Measurements from ENCODE around the gene LRRC4C. TPM values are rescaled to one million over a fixed set of nuclear protein-coding genes. Genes with fewer than 3 reads are reported as not detected.

LRRC4C gene
- total RNA-seq, 2 donors from 2014 or later, result 0.95 to 3.2 TPM

DNA sequence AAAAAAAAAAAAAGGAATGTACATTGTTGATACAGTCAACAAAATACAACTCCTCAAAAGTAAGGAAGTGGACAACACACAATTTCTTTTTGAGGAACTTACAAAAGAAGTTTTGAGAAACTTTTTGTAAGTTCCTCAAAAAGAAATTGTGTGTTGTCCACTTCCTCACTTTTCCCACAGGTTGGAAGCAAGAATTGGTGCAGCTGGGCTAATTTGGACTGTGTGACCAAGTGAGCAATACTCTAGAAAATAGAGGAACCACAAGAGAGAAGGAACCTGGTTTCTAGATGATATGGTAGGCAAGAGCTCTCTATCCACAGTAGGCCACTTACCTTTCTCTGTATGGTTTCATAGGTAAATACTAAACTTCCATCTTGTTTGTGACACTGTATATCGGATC lies 1053.8 kb downstream of the LRRC4C start:
- Histone ChIP-seq H3K4me1 (ENCODE audit: control insufficient read depth in 1 of 2, low read depth in 2 of 2) (no peaks in the 10 kb centered on the region), H3K9me3 (no peaks in the 10 kb centered on the region), H3K36me3 (no peaks in the 10 kb centered on the region), H3K27me3 (replicated peaks; ENCODE audit: insufficient read depth) (no peaks in the 10 kb centered on the region), H3K27ac (no peak overlapping the region), H3K4me3 (no peak overlapping the region)
- ATAC-seq (ENCODE audit: insufficient number of reproducible peaks, low FRiP score, low read depth) (no peak), DNase-seq (ENCODE audit: low spot score) (no peak)
- TF ChIP-seq, protein P1, sequence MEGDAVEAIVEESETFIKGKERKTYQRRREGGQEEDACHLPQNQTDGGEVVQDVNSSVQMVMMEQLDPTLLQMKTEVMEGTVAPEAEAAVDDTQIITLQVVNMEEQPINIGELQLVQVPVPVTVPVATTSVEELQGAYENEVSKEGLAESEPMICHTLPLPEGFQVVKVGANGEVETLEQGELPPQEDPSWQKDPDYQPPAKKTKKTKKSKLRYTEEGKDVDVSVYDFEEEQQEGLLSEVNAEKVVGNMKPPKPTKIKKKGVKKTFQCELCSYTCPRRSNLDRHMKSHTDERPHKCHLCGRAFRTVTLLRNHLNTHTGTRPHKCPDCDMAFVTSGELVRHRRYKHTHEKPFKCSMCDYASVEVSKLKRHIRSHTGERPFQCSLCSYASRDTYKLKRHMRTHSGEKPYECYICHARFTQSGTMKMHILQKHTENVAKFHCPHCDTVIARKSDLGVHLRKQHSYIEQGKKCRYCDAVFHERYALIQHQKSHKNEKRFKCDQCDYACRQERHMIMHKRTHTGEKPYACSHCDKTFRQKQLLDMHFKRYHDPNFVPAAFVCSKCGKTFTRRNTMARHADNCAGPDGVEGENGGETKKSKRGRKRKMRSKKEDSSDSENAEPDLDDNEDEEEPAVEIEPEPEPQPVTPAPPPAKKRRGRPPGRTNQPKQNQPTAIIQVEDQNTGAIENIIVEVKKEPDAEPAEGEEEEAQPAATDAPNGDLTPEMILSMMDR (IDR thresholded peaks at IDR 0.05), result no peak

DNA sequence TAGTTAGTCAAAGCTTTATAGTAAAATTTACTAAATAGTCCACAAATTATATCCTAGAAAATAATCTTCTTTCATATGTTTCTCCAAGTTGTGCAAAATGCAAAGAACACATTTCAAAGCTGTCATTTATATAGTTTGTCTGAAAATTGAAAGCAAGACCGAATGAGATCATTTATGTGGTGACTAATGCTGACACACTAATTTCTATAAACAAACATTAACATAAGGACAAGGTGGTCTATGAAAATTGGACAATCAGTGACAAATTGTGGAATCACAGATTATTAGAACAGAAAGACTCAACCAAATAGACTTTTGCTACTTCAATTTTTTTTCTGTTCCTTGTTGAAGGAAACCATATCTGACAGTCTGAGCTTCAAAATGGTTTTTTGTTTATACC lies 1056.1 kb downstream of the LRRC4C start:
- Histone ChIP-seq H3K9me3 (no peaks in the 10 kb centered on the region), H3K4me3 (no peak overlapping the region)

DNA sequence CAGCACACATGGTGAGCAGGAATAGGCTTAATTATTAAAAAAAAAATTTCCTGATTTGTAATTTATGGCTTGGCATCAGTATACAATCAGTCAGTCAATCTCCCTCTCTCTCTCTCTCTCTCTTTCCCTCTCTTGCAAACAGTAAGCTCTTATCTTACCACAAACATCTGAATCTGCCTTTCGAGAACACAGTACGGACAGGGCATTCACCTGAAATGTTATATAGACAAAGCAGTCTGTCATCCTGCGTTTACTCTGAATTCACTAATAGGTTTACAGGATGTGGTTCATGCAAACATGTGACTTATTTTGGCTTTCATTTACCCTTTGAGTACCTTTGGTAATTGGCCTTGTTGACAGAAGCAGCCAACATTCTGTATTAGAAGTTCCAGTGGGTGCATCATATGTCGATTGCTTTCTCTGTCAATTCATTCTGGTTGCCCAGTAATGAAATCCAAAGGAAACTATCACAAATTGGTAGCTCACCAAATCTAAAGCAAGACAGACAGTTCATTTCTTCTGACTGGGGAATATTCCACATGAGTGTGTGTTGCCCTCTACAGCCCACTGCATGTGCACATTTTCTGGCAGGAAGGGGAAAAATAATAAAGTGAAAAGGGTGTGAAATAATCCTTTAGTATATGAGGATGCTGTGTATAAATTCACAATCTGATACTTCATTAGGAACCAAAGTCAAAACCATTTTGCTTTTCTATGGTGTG lies 1058.2 kb downstream of the LRRC4C start:
- no peak overlapping the region for H3K4me3 ChIP-seq
- DNase-seq (ENCODE audit: low spot score), result no peak
- no peaks in the 10 kb centered on the region for H3K36me3 ChIP-seq
- ATAC-seq (ENCODE audit: insufficient number of reproducible peaks, low FRiP score, low read depth), result no peak
- H3K27me3 ChIP-seq (replicated peaks; ENCODE audit: insufficient read depth), result no peaks in the 10 kb centered on the region
- no peaks in the 10 kb centered on the region for H3K4me1 ChIP-seq (ENCODE audit: control insufficient read depth in 1 of 2, low read depth in 2 of 2)
- TF ChIP-seq, protein P1 (IDR thresholded peaks at IDR 0.05), result no peak
- no peak overlapping the region for H3K27ac ChIP-seq
- H3K9me3 ChIP-seq, result no peaks in the 10 kb centered on the region

More for the DNA sequence above, 1056.1 kb downstream of the LRRC4C start:
- H3K4me1 ChIP-seq (ENCODE audit: control insufficient read depth in 1 of 2, low read depth in 2 of 2), result no peaks in the 10 kb centered on the region
- H3K27ac ChIP-seq, result no peak overlapping the region
- TF ChIP-seq, protein P1 (IDR thresholded peaks at IDR 0.05), result no peak
- H3K27me3 ChIP-seq (replicated peaks; ENCODE audit: insufficient read depth), result no peaks in the 10 kb centered on the region
- no peaks in the 10 kb centered on the region for H3K36me3 ChIP-seq
- DNase-seq (ENCODE audit: low spot score) (no peak), ATAC-seq (ENCODE audit: insufficient number of reproducible peaks, low FRiP score, low read depth) (no peak)

DNA sequence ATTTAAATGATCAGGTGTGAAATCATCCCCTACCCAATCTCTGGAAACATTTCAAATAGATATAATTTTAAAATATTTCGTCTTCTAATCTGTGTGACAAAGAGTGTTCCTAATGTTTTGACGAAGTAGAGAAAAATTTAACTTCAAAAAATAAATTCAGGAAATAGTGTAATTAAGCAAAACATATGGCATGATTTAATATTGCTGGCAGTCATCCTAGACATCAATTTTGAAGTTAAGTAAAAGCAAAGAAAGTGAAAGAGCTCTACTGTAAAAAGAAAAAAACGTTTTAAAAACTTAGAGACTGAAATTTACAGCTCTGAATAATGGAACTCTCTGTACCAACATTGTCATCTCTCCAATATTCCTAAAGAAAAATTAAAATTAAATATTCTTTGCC lies 1062.3 kb downstream of the LRRC4C start:
- ATAC-seq (ENCODE audit: insufficient number of reproducible peaks, low FRiP score, low read depth) (no peak), DNase-seq (ENCODE audit: low spot score) (no peak)
- Histone ChIP-seq H3K4me1 (ENCODE audit: control insufficient read depth in 1 of 2, low read depth in 2 of 2) (no peaks in the 10 kb centered on the region), H3K9me3 (no peaks in the 10 kb centered on the region), H3K4me3 (no peak overlapping the region), H3K36me3 (no peaks in the 10 kb centered on the region), H3K27me3 (replicated peaks; ENCODE audit: insufficient read depth) (no peaks in the 10 kb centered on the region), H3K27ac (no peak overlapping the region)
- TF ChIP-seq, protein P1 (IDR thresholded peaks at IDR 0.05), result no peak

DNA sequence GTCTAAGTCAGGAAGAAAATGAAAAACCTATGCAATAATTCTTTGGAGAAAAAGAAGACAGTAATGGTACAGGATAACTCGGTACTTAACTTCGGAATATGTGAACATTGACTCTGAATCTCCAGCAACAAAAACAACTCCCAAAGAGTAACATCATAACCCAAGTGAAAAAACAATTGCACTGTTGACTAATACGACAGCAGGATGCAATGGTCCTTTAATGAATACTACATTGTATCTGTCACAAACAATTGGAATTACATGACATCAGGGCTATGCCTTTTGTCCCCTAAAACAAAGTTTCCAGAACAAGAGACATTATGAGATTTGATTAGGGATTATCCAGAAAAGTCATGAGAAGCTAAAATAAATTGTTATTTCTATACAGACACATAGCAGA lies 1065.9 kb downstream of the LRRC4C start:
- no peak overlapping the region for H3K27ac ChIP-seq
- no peaks in the 10 kb centered on the region for H3K36me3 ChIP-seq
- no peak overlapping the region for H3K4me3 ChIP-seq
- no peaks in the 10 kb centered on the region for H3K4me1 ChIP-seq (ENCODE audit: control insufficient read depth in 1 of 2, low read depth in 2 of 2)
- no peaks in the 10 kb centered on the region for H3K27me3 ChIP-seq (replicated peaks; ENCODE audit: insufficient read depth)
- ATAC-seq (ENCODE audit: insufficient number of reproducible peaks, low FRiP score, low read depth) (no peak), DNase-seq (ENCODE audit: low spot score) (no peak)
- no peaks in the 10 kb centered on the region for H3K9me3 ChIP-seq
- TF ChIP-seq, protein P1 (IDR thresholded peaks at IDR 0.05), result no peak
